ENCODE measurements around the gene TSHZ2.

- TF ChIP-seq CTCF (conservative IDR thresholded peaks at IDR 0.05 in 1 of 2, IDR thresholded peaks at IDR 0.05 in 1 of 2; ENCODE audit: extremely low read depth in 1 of 2, insufficient read depth in 1 of 2, low read depth in 1 of 2, low read length in 2 of 2) (no peak), EZH2 (IDR thresholded peaks at IDR 0.05; ENCODE audit: borderline replicate concordance, low read length) (no peak)
These were observed 426.9 kb downstream of the TSHZ2 start for GRCh38 chr20:53399083-53399482.
